ENCODE results near the gene LRRN3.

LRRN3 gene

GRCh38 chr7:111081546-111082267 is 9.2 kb upstream of the LRRN3 start:
- no peak for TF ChIP-seq CTCF (IDR thresholded peaks at IDR 0.05; ENCODE audit: low read depth, low read length, missing control alignments)
- in situ Hi-C loops (cut with HindIII; ENCODE audit: low sequenced_read_pairs): no loop called here
- no peak for DNase-seq (ENCODE audit: low read depth)
- no peak overlapping the region for H3K4me3 ChIP-seq (ENCODE audit: low read depth, low read length)

- no peak for TF ChIP-seq CTCF (IDR thresholded peaks at IDR 0.05; ENCODE audit: low read depth, low read length, missing control alignments)
- in situ Hi-C loops (cut with HindIII; ENCODE audit: low sequenced_read_pairs): no loop called here
- no peak overlapping the region for H3K4me3 ChIP-seq (ENCODE audit: low read depth, low read length)
- DNase-seq (ENCODE audit: low read depth): peak; percentile 58
Measured at GRCh38 chr7:111082351-111082750, 8.6 kb upstream of the LRRN3 start.

- in situ Hi-C loops (cut with HindIII; ENCODE audit: low sequenced_read_pairs): no loop called here
- DNase-seq (ENCODE audit: low read depth): no peak
Measured at GRCh38 chr7:111083413-111083812, 7.5 kb upstream of the LRRN3 start.

GRCh38 chr7:111085356-111085755 is 5.6 kb upstream of the LRRN3 start:
- DNase-seq (ENCODE audit: low read depth): no peak
- no peak for TF ChIP-seq CTCF (IDR thresholded peaks at IDR 0.05; ENCODE audit: low read depth, low read length, missing control alignments)
- H3K4me3 ChIP-seq (ENCODE audit: low read depth, low read length): no peak overlapping the region
- in situ Hi-C loops (cut with HindIII; ENCODE audit: low sequenced_read_pairs): no loop called here

More at GRCh38 chr7:111083413-111083812, 7.5 kb upstream of the LRRN3 start:
- no peak overlapping the region for H3K4me3 ChIP-seq (ENCODE audit: low read depth, low read length)
- no peak for TF ChIP-seq CTCF (IDR thresholded peaks at IDR 0.05; ENCODE audit: low read depth, low read length, missing control alignments)

- in situ Hi-C loops (cut with HindIII; ENCODE audit: low sequenced_read_pairs): no loop called here
- no peak for TF ChIP-seq CTCF (IDR thresholded peaks at IDR 0.05; ENCODE audit: low read depth, low read length, missing control alignments)
- no peak for DNase-seq (ENCODE audit: low read depth)
- no peak overlapping the region for H3K4me3 ChIP-seq (ENCODE audit: low read depth, low read length)
Measured at GRCh38 chr7:111086532-111086931, 4.4 kb upstream of the LRRN3 start.

GRCh38 chr7:111088328-111088727 is 2.6 kb upstream of the LRRN3 start:
- no peak for DNase-seq (ENCODE audit: low read depth)
- H3K4me3 ChIP-seq (ENCODE audit: low read depth, low read length): no peak overlapping the region
- no peak for TF ChIP-seq CTCF (IDR thresholded peaks at IDR 0.05; ENCODE audit: low read depth, low read length, missing control alignments)
- in situ Hi-C loops (cut with HindIII; ENCODE audit: low sequenced_read_pairs): no loop called here
